ENCODE data around the gene CFAP299.

DNA sequence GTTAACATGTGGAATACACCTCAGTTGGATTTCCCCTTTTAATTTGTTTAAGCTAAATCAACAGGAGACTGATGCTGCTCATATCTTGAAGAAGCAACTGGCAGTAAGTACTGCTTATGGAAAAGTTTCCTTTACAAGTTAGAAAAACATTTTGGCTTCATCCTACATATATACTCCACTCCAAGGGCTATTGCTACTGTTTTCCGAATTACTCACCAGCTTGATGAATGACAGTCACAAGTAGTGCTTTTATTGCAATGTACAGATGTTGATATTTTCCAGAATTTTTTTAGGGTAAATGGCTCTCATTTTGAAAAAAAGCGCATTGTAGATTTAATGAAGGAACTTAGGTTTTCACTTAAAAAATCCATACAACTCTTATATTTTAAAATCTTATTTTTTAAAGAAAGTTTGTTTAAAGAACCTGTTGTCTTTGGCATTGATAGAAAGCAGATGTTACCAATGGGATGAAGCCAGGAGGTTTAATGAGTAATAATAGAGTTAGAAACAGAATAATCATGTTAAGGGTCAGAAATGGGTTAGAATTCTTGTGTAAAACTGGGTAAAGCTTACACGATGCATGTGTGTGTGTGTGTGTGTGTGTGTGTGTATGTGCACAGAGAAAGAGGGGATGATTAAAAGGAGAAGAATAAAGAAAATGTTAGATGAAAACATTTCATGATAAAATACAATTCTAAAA is 272.9 kb downstream of the CFAP299 start:
- TF ChIP-seq CTCF (IDR thresholded peaks at IDR 0.05; ENCODE audit: low read length) (no peak), EZH2 (IDR thresholded peaks at IDR 0.05; ENCODE audit: borderline replicate concordance, low read length) (no peak)
